KBM-7 (cell line): ENCODE measurements around the gene PPP5C.
A peak's percentile ranks its signal among the peaks of the same experiment; 100 is the strongest.
"Not testable (repeated sequence)": the region's sequence is repeated elsewhere in the genome, so short reads cannot be mapped to it uniquely, and the experiment has no call there.

ENCODE experiments used
- DNase-seq: peaks from one replicate; pipeline ENCODE4 v3.0.0-alpha.2; 2015
- in situ Hi-C: fragments of 300-500 bp; cut with MboI; formaldehyde crosslinking; loops from 2 replicates; pipeline ENCODE4 v1.14.3; 2020; ENCODE audit warnings: low sequenced_read_pairs, low pct_unique_long_range_greater_than_20kb, mixed read lengths

Gene PPP5C

DNA sequence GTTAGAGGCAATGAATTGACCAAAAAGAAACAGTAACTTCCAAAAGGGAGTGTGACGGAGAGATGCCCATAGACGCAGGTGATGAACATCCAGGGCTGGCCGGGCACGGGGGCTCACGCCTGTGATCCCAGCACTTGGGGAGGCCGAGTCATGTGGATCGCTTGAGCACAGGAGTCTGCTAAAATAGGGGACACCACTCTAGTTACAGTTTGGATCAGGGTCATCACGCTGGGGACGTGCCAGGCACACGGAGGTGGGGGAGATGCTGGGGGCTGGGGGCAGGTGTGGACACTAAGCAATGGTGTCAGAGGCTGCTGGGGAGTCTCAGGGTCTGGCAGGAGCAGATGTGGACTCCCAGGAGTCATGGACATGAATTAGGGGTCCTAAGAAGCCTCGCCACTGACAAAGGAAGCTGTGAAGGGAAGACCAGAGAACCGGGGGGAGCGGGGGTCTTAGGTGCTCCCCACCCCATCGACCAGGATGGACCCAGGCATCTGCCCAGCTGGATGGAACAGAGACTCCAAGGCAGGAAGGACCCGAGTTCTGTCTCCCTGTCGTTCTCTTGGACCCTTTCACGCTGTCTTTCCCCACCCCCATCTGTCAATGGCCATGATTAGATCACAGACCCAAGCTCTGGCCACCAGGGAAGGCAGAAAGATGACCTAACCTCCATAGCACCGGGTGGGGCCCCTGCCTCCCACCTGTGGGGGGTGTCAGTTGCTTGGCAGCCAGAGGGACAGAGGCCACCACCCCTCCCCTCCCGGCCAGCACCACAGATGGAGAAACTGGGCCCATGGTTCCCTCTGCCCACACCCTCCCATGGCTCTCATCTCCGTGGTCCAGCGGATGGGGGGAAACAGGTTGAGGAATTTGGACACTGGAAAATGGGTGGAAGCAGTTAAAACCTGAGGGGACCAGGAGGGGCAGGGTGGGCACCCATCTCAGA, 46.8 kb downstream of the PPP5C start:
- DNase-seq, result no peak
- in situ Hi-C loops, result loop anchor here (10.0 kb wide), 1 partner anchor 101 kb away; the partner anchor contains the start of gene PNMA8B

DNA sequence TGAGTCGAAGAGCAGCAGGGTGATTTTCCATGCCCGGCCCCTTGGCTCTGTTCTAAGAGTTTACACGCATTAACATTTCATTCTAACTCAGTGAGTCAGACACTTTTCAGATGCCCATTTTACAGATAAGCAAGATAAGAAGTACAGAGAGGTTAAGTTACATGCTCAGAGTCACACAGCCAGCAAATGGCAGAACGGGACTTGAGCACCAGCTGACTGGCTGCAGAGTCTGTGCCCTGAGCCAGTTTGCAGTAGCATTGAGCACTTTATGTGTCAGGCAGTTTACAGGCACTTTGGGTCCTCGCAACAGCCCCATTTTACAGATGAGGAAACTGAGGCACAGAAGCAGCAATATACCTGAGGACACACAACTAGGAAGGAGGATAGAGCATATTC, 47.5 kb downstream of the PPP5C start:
- no peak for DNase-seq
- in situ Hi-C loops, result loop anchor here (10.0 kb wide), 1 partner anchor 100 kb away; the partner anchor contains the start of gene PNMA8B

DNA sequence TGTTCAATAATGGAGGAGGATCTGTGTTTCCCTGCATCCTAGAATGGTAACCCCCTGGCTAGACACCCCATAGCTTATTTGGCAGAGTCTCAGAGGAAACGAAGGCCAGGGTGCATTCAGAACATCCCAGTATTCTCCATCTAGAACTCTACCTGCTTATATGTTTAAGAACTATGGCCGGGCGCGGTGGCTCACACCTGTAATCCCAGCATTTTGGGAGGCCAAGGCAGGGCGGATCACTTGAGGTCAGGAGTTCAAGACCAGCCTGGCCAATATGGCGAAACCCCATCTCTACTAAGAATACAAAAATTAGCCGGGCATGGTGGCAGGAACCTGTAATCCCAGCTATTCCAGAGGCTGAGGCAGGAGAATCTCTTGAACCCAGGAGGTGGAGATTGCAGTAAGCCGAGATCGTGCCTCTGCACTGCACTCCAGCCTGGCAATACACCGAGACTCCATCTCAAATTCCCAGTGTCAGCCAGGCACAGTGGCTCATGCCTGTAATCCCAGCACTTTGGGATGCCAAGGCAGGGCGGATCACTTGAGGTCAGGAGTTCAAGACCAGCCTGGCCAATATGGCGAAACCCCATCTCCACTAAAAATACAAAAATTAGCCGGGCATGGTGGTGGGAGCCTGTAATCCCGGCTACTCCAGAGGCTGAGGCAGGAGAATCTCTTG, 51.1 kb downstream of the PPP5C start:
- in situ Hi-C loops, result loop anchor here (10.0 kb wide), 1 partner anchor 97 kb away; the partner anchor contains the start of gene PNMA8B
- DNase-seq, result not testable (repeated sequence)

DNA sequence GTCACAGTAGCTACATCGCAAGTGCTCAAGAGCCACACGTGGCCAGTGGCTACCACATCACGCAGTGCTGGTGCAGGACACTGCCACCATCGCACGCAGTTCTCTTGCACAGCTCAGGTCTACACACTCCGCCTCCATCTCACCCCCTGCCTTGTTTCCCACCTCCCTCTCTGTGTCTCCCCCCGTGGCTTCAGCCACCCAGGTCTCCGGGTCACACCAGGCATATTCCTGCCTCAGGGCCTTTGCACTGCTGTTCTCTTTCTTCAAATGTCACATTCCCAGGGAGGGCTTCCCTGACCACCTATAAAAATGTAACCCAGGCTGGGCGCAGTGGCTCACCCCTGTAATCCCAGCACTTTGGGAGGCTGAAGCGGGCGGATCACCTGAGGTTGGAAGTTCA, 55.8 kb downstream of the PPP5C start:
- in situ Hi-C loops, result no loop called here
- DNase-seq, result no peak

DNA sequence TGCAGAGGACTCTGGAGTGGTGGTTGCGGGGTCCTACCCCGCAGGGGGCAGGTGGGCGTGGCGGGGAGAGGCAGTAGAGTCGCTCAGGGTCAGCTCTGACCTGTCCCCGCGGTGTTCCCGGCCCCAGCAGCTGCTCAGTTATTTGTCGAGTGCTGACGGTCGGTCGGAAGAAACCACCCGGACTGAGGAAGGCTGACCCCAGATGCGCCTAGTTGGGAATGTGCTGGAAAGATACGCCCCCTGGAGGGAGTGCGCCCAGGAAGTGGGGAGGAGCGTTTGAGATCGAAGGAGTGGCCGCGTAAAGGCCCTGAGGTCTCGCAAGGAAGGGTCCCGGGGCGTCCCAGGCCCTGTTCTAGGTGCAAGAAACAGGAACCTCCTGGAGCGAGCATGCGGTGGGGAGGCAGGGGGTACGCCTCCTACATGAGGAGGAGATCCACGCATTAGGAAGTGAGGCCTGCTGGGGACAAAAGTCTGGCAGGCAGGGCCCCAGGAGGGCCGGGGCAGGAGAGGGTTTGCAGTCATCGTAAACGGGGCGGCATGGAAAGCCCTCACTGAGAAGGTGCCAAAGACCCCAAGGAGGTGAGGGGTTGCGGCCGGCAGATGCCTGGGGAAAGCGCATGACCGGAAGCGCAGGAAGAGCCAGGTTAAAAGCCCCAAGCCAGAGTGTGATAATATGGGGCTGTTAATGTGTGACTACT, 57.3 kb downstream of the PPP5C start:
- peak; percentile 69 for DNase-seq
- in situ Hi-C loops, result no loop called here

DNA sequence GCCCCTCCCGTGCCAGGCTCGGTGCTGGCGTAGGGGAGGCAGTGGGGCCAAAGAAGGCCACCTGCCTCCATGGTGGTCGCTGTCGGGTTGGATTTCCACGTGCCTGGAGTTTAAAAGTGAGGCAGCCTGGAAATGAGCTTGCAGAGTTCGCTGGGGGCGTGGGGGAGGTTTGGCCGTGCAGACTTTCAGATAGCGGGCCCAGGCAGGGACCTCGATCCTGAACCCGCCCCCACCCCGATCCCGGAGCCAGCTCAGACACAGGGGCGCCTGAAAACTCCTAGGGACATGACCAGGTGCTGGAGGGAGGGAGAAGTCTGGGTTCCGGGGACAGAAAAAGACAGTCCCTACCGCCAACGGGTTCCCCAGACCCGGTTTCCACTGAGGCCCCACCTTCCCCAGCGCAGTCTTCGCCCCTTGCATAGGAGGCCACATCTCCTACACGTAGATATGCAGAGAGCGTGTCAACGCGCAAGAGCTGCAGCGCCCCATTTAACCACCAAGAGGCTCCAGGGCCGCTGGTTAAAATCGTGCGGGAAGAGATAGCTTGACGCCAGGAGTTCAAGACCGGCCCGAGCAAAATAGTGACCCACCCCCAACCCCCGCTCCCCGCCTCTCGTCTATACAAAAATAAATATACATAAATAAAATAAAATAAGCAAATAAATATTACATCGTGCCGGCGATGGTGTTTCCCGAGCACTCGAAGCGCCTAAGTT, 58.0 kb downstream of the PPP5C start:
- no peak for DNase-seq
- in situ Hi-C loops, result no loop called here

DNA sequence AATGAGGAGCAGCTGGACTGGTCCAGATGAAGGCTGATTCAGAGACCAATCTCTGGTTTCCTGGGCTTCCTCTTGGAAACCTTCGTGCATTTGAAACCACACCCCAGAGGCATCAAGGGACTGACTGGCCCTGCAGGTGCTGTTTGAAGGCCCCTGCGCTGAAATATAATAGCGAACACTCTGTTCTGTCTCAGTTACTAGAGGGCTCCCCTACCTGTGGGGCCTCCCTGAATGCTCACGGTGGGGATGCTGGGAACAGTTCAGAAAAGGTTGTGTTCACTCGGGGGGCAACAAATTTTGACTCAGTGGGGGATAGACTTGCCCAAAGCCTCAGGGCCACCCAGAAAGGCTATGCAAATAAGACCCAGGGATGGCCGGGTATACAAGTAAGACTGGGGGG, 60.1 kb downstream of the PPP5C start:
- in situ Hi-C loops, result no loop called here
- no peak for DNase-seq

DNA sequence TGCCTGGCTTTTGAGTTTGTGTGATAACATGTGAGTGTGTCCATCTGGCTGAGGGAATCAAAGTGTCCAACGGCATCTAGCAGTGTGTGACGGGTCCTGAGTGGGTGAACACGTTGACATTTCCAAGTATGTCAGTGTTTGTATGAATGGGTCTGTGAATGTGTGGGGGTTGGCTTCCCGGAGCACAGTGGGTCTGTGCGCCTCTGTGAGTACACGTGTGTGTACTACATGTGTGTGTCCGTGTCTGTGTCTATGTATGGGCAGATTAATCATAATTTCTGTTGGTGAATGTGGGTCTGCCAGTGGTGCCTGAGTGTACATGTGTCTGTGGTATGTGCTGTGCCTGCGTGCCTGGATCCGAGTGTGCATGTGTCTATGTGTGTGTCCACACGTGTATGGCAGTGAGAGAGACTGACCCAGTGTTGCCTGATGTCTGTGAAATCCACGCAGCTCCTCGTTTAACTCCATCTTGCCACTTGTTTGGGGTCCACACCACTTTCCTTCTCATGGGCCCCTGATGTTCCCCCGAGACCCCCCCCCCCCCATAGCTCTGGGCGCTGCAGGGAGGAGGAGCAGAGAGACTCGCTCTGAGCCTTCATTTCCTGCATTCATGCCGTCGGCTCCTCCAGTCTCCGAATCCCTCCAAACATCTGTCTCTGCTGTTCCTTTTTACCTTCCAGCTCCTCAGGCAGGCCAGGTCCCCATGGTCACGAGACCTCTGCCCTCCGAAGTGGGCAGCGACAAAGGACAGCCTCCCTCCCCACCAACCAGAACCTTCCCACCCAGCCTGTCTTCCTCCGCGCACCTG, 61.2 kb downstream of the PPP5C start:
- no peak for DNase-seq

DNA sequence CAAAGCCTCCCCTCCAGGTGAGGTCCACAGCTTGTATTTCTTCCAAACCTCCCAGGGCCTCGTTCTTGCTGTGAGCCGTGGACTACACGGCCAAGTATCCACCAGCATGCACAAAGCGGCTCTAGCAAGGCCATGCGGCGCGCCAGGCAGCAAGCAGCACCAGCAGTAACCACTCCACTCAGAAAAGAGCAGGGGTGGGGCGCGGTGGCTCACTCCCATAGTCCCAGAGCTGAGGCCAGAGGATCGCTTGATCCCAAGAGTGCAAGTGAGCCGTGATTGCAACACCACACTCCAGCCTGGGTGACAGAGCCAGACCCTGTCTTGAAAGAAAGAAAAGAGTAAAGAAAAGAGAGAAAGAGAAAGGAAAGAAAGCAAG, 61.8 kb downstream of the PPP5C start:
- in situ Hi-C loops, result no loop called here
- DNase-seq, result no peak

More for the DNA sequence above, 61.2 kb downstream of the PPP5C start:
- in situ Hi-C loops, result no loop called here

DNA sequence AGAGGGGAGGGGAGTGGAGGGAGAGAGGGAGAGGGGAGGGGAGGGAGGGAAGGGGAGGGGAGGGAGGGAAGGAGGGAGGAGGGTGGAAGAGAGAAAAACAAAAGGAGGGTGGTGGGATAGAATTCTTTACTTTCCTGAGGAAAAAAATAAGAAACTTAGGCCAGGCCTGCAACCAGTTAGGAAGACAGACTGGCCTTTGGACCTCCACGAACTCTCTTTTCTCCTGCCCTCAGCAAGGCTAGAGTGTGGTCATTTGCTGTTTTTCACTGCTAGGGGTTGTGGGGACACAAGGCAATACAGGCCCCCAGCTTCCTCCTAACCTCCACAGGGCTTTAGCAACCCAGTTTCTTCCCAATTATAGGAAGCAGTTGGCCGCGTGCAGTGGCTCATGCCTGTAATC, 62.3 kb downstream of the PPP5C start:
- no peak for DNase-seq
- in situ Hi-C loops, result no loop called here

DNA sequence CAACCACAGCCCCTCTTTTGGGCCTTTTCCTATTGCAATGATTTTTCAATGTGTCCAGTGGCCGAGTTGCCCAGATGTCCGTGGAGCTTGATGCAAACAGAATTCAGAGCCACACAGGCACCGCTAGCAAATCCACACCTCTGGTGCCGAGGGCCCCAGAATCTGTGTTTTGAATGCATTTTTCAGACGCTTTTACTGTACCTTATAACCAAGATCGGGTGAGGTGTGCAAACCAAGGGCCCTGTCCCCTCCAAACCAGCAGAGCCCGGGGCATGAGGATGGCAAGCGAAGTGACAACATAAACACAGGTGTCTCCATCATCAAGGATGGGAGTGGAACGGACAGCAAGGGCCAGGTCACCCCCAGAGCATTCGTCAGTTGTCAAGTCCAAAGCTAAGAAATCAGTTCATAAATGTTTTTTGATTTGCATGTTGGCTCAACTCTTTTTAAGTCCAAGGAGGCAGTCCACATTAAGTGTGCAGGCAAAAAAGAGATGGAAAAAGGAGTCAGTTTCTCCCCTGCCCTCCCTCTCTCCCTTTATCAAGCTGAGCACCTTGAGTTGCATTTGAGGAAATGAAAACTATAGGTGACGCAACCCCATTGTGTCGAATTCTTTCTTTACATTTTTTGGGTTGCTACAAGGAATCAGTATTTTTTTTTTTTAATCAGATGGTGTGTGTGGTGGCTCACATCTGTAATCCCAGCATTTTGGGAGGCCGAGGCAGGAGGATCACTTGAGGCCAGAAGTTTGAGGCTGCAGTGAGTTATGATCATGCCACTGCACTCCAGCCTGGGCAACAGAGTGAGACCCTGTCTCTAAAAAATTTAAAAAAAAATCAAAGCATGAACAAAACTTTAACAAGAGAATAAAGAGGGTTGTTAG, 63.6 kb downstream of the PPP5C start:
- in situ Hi-C loops, result no loop called here
- no peak for DNase-seq

DNA sequence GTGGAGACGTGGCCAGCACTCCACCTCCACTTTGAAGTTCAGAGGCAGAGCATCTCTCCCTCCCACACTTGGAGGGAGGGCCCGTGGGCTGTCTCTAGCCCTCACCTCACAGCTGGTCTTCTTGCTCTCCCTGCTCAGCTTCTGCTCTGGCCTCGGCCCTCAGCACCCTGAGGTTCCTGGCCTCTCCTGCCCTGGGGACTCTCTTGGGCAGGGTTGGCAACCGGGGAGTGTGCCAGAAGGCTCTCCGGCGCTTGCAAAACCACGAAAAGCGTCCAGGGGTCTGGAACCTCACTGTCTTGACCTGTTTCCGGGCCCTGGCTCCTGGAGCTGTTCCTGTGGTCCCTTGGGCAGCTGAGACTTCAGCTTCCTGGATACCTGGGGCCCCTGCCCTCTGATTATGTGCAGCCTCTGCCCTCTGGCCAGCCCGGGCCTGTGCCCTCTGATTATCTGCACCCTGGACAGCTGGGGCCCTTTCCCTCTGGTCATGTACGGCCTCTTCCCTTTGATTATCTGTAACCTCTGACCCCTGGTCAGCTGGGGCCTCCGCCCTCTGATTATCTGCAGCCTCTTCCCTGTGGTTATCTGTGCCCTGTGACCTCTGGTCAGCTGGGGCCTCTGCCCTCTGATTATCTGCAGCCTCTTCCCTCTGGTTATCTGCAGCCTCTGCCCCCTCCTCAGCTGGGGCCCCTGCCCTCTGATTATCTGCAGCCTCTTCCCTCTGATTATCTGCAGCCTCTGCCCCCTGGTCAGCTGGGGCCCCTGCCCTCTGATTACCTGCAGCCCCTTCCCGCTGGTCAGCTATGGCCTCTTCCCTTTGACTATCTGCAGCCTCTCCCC, 64.4 kb downstream of the PPP5C start:
- DNase-seq, result no peak
- in situ Hi-C loops, result no loop called here

DNA sequence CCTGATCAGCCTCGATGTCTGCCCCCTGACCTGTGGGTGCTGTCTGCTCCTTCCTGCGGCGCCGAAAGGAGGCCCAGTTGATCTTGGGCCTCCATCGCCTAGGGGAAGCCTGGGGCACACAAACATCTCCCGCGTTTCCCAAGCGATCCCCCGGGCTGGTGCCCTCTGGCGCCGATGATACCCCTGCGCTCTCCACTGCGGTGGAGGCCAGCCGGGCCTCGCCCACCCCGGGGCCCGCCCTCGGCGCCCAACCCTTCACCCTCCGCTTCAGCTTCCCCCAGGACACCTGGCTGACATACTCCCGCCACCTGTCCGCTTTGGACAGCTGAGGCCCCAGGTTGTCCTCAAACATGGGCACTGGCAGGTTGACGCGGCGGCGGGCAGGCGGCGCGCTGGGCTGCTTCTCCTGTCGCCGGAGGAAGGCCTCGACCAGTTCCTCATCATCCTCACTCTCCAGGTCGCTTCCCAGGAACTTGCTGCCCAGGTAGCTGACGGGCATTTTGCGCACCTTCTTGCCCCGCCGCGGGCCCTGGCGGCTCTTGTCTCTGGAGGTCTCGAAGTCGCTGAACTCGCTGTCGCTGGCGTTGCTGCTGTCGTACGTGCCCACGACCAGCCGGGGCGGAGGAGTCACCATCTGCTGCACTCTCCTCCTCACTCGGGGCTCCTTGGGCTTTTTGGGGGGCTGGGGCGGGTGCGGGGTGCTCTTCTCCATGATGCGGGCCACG, 65.2 kb downstream of the PPP5C start:
- in situ Hi-C loops, result no loop called here
- no peak for DNase-seq

DNA sequence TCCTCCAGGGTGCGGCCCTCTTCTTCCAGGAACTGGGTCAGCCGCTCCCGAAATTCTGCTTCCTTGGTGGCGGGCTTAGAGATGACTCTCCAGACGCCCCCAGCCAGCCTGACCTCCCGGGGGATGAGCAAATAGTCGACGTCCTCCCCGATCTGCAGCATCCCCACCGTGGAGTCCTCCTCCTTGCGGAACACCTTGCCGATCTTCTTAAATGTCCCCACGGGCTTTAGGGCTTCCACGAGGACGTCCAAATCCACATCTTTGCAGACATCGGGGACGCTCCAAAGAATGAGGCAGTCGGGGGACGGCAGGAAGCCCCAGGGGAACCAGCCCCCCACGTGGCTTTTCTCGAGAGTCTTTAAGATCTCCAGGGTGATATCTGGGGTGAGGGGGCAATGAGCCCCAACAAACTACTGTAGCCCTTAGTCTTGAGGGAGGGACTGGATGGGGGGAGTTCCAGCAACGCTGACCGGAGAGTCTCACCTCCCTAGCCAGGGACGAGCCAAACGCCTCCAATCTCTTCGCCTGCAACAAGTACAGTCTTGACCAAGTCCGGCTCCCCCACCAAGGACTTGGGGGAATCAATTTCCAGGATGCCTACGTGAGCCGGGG, 65.9 kb downstream of the PPP5C start:
- in situ Hi-C loops, result no loop called here
- DNase-seq, result no peak

DNA sequence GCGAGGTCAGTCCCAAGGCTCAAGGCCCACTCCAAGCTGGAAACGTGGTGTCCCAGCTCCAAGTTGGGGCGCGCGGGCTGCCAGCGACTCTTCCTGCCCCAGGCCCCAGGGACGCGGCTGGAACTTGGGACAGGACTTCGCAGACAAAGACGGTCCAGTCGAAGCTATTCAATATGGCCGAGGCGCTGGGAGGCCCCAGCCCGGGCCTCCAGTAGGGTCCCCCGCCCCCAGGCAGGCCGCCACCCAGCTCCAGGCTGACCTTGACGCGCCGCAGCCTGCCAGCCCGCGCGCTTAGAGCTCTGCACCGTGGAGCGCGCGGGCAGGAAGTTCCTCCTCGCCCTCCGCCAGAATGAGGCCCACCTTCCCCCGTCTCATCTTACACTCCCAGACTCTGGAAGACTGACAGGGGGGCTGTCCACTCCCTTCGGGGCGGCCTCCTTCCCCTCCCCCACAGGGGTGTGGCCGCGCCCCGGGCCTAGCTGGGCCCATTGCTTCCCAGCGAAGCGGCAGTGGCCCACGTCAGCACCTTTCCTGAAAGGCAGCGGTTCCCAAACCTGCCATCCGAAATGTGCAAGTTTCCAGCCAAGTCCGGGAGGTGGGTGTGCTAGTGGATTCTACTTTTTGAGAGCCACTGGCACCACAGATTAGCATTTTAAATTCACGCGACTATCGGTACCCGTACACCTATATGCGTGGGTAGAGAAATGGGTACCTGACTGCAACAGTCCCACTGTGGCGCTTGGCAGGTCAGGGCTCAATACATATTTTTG, 66.6 kb downstream of the PPP5C start, which contains the start of gene CCDC8:
Gene CCDC8 (minus strand): TSS at position 303 of the 770 bp plus-strand sequence. CDS start 754 bp downstream, outside the sequence.
- in situ Hi-C loops, result no loop called here
- no peak for DNase-seq
